Left ventricle myocardium inferior (tissue), 1 donor: Measurements from ENCODE around the gene CCDC57. TPM values are rescaled to one million over a fixed set of nuclear protein-coding genes. Genes with fewer than 3 reads are reported as not detected.

Source experiments
- DNase-seq: peaks from one replicate; pipeline ENCODE4 v3.0.0-alpha.2; 2020
- H3K27ac ChIP-seq: fragments of 200-600 bp; replicated peaks from 2 replicates; pipeline ENCODE4 v1.8.0; 2021
- H3K27me3 ChIP-seq: fragments of 200-600 bp; 2 replicates; pipeline ENCODE4 v1.8.0; 2021; ENCODE audit warnings: low read depth
- H3K36me3 ChIP-seq: fragments of 200-600 bp; 2 replicates; pipeline ENCODE4 v1.8.0; 2021
- H3K4me1 ChIP-seq: fragments of 200-600 bp; 2 replicates; pipeline ENCODE4 v1.8.0; 2021
- H3K4me3 ChIP-seq: fragments of 200-600 bp; 2 replicates; pipeline ENCODE4 v1.8.0; 2021; ENCODE audit warnings: mild to moderate bottlenecking, moderate library complexity
- H3K9me3 ChIP-seq: fragments of 200-600 bp; replicated peaks from 2 replicates; pipeline ENCODE4 v1.8.0; 2021
- CTCF ChIP-seq: fragments of 200-600 bp; IDR thresholded peaks from 2 replicates; pipeline ENCODE4 v1.8.0; 2021; ENCODE audit warnings: antibody characterized with exemption, mild to moderate bottlenecking, borderline replicate concordance
- intact Hi-C: fragments of 100-400 bp; cut with micrococcal nuclease; formaldehyde crosslinking; loops from one replicate; pipeline ENCODE4 v1.11.0; 2022
- total RNA-seq: library from RNA; stranded (reverse); fragmentation: NEBNext Ultra II Directional; extraction: Animal tissue kit (Norgen Biotek cat#: 25700); gene quantifications from one replicate; pipeline ENCODE4 v1.2.1, GENCODE V29; 2021
- donor health status: DM: no; HTN: yes; CAD: no; lungs with severe emphysema.

Gene CCDC57
- total RNA-seq, 1 donor from 2014 or later = 8.1 TPM

- no peak for TF ChIP-seq CTCF
- no peaks in the 10 kb centered on the region for H3K9me3 ChIP-seq
- intact Hi-C loops = no loop called here
- H3K36me3 ChIP-seq = peaks cover 5% of the 10 kb centered on the region
- no peaks in the 10 kb centered on the region for H3K27me3 ChIP-seq
- H3K27ac ChIP-seq = no peak overlapping the region
- no peak overlapping the region for H3K4me3 ChIP-seq
- no peaks in the 10 kb centered on the region for H3K4me1 ChIP-seq
- no peak for DNase-seq
Observed at GRCh38 chr17:82120148-82120547, 92.5 kb downstream of the CCDC57 start.

- H3K27ac ChIP-seq = no peak overlapping the region
- intact Hi-C loops = no loop called here
- TF ChIP-seq CTCF = no peak
- H3K27me3 ChIP-seq = no peaks in the 10 kb centered on the region
- no peaks in the 10 kb centered on the region for H3K9me3 ChIP-seq
- H3K4me3 ChIP-seq = no peak overlapping the region
- DNase-seq = no peak
- no peaks in the 10 kb centered on the region for H3K4me1 ChIP-seq
- H3K36me3 ChIP-seq = no peaks in the 10 kb centered on the region
Observed at GRCh38 chr17:82118815-82119380, 93.7 kb downstream of the CCDC57 start.

GRCh38 chr17:82118168-82118814 lies 94.4 kb downstream of the CCDC57 start:
- Histone ChIP-seq H3K36me3 (no peaks in the 10 kb centered on the region), H3K9me3 (no peaks in the 10 kb centered on the region), H3K4me3 (no peak overlapping the region), H3K27me3 (no peaks in the 10 kb centered on the region), H3K27ac (no peak overlapping the region), H3K4me1 (no peaks in the 10 kb centered on the region)
- intact Hi-C loops = no loop called here
- TF ChIP-seq CTCF = no peak
- no peak for DNase-seq

GRCh38 chr17:82117139-82118090 lies 95.2 kb downstream of the CCDC57 start:
- Histone ChIP-seq H3K27ac (no peak overlapping the region), H3K9me3 (no peaks in the 10 kb centered on the region), H3K4me1 (no peaks in the 10 kb centered on the region), H3K4me3 (no peak overlapping the region), H3K36me3 (peaks cover 4% of the 10 kb centered on the region), H3K27me3 (no peaks in the 10 kb centered on the region)
- no peak for DNase-seq
- TF ChIP-seq CTCF = no peak
- intact Hi-C loops = no loop called here

- H3K4me1 ChIP-seq = no peaks in the 10 kb centered on the region
- H3K9me3 ChIP-seq = no peaks in the 10 kb centered on the region
- TF ChIP-seq CTCF = no peak
- H3K36me3 ChIP-seq = peaks cover 8% of the 10 kb centered on the region
- DNase-seq = no peak
- no peaks in the 10 kb centered on the region for H3K27me3 ChIP-seq
- H3K27ac ChIP-seq = no peak overlapping the region
- intact Hi-C loops = no loop called here
- no peak overlapping the region for H3K4me3 ChIP-seq
Observed at GRCh38 chr17:82116246-82116645, 96.4 kb downstream of the CCDC57 start.
